Activated T-cell treated with anti-CD3 and anti-CD28 coated beads for 48 hours (primary cell): ENCODE results near the gene CEMP1.

Experiments
- DNase-seq: peaks from one replicate; pipeline ENCODE4 v3.0.0-alpha.2; 2020; ENCODE audit warnings: low read depth

CEMP1 gene

GRCh38 chr16:2518823-2519710, 12.1 kb downstream of the CEMP1 start:
- DNase-seq = no peak

GRCh38 chr16:2517954-2518605, 13.1 kb downstream of the CEMP1 start:
- DNase-seq = no peak

- DNase-seq = no peak
Observed at GRCh38 chr16:2516391-2517240, 14.6 kb downstream of the CEMP1 start.

- DNase-seq = no peak
Observed at GRCh38 chr16:2515180-2515851, 15.9 kb downstream of the CEMP1 start.

GRCh38 chr16:2514333-2515179, 16.7 kb downstream of the CEMP1 start:
- no peak for DNase-seq

- peak; percentile 87 for DNase-seq
Observed at GRCh38 chr16:2513405-2514332, 17.5 kb downstream of the CEMP1 start, which contains the start of gene ATP6V0C. ATP6V0C (plus strand) TSS chr16:2513952; CDS start chr16:2514104, 152 bp downstream.

- no peak for DNase-seq
Observed at GRCh38 chr16:2512735-2513404, 18.3 kb downstream of the CEMP1 start.

- DNase-seq = no peak
Observed at GRCh38 chr16:2511996-2512734, 19.0 kb downstream of the CEMP1 start.

GRCh38 chr16:2511128-2511800, 19.9 kb downstream of the CEMP1 start:
- no peak for DNase-seq

- no peak for DNase-seq
Observed at GRCh38 chr16:2508722-2509400, 22.3 kb downstream of the CEMP1 start.

GRCh38 chr16:2507665-2508064, 23.5 kb downstream of the CEMP1 start:
- DNase-seq = no peak

GRCh38 chr16:2507052-2507659, 24.1 kb downstream of the CEMP1 start:
- no peak for DNase-seq

- no peak for DNase-seq
Observed at GRCh38 chr16:2505695-2506094, 25.5 kb downstream of the CEMP1 start.

GRCh38 chr16:2501946-2502895, 29.0 kb downstream of the CEMP1 start:
- no peak for DNase-seq

GRCh38 chr16:2500918-2501750, 30.1 kb downstream of the CEMP1 start:
- DNase-seq = peak; percentile 76
